Measurements from ENCODE around the gene MNT. TPM values are rescaled to one million over a fixed set of nuclear protein-coding genes. Genes with fewer than 3 reads are reported as not detected.

The MNT gene
- total and polyA plus RNA-seq, 4 donors, result 10.2 to 47.0 (median 14.8) TPM

GRCh38 chr17:2392252-2393173 is 8.3 kb downstream of the MNT start:
- no peak for TF ChIP-seq CTCF (IDR thresholded peaks at IDR 0.05; ENCODE audit: control extremely low read depth, extremely low read depth)
- 0 to 1% methylated on average over 40 to 83 of the region's 83 CpGs for WGBS, 2 donors
- peak; percentile 71 for ATAC-seq (ENCODE audit: insufficient read depth, low FRiP score)
- no peaks in the 10 kb centered on the region for H3K27me3 ChIP-seq (ENCODE audit: control insufficient read depth in 3 of 3, insufficient read depth in 3 of 3, low read length in 2 of 3)
- peak overlapping the region; percentile 52 for H3K4me3 ChIP-seq
- H3K36me3 ChIP-seq (ENCODE audit: control insufficient read depth in 4 of 4, insufficient read depth in 4 of 4, low read length in 4 of 4), result peaks cover 0 to 10% (median 1%) of the 10 kb centered on the region in 4 donors
- peak overlapping the region; percentile 92 to 96 for H3K27ac ChIP-seq (ENCODE audit: low read depth in 1 of 2, low read length in 1 of 2)
- peaks cover 27 to 49% (median 32%) of the 10 kb centered on the region in 5 donors for H3K4me1 ChIP-seq (ENCODE audit: control insufficient read depth in 5 of 5, insufficient read depth in 5 of 5, low read length in 5 of 5)
- peak overlapping the region in 1 of 2 donors; percentile 51 for H3K9ac ChIP-seq (ENCODE audit: insufficient read depth in 1 of 2, low read length in 2 of 2)
- no peaks in the 10 kb centered on the region for H3K9me3 ChIP-seq (ENCODE audit: control insufficient read depth in 4 of 4, insufficient read depth in 3 of 4, low read length in 3 of 4)
- peak; percentile 95 to 97 (median 97) for DNase-seq

GRCh38 chr17:2391597-2392251 is 9.1 kb downstream of the MNT start:
- Histone ChIP-seq H3K9ac (ENCODE audit: insufficient read depth in 1 of 2, low read length in 2 of 2) (peak overlapping the region in 1 of 2 donors; percentile 51), H3K4me3 (peak overlapping the region; percentile 25), H3K36me3 (ENCODE audit: control insufficient read depth in 4 of 4, insufficient read depth in 4 of 4, low read length in 4 of 4) (peaks cover 0 to 18% (median 5%) of the 10 kb centered on the region in 4 donors), H3K27me3 (ENCODE audit: control insufficient read depth in 3 of 3, insufficient read depth in 3 of 3, low read length in 2 of 3) (no peaks in the 10 kb centered on the region), H3K9me3 (ENCODE audit: control insufficient read depth in 4 of 4, insufficient read depth in 3 of 4, low read length in 3 of 4) (no peaks in the 10 kb centered on the region), H3K4me1 (ENCODE audit: control insufficient read depth in 5 of 5, insufficient read depth in 5 of 5, low read length in 5 of 5) (peaks cover 23 to 41% (median 27%) of the 10 kb centered on the region in 5 donors), H3K27ac (ENCODE audit: low read depth in 1 of 2, low read length in 1 of 2) (peak overlapping the region; percentile 79 to 96)
- WGBS, 2 donors, result 48 to 59% methylated on average over 18 of the region's 18 CpGs
- no peak for TF ChIP-seq CTCF (IDR thresholded peaks at IDR 0.05; ENCODE audit: control extremely low read depth, extremely low read depth)
- DNase-seq (no peak), ATAC-seq (ENCODE audit: insufficient read depth, low FRiP score) (no peak)

GRCh38 chr17:2390199-2390836 is 10.5 kb downstream of the MNT start:
- no peak for TF ChIP-seq CTCF (IDR thresholded peaks at IDR 0.05; ENCODE audit: control extremely low read depth, extremely low read depth)
- Histone ChIP-seq H3K27ac (ENCODE audit: low read depth in 1 of 2, low read length in 1 of 2) (peak overlapping the region in 1 of 2 donors; percentile 59), H3K9me3 (ENCODE audit: control insufficient read depth in 4 of 4, insufficient read depth in 3 of 4, low read length in 3 of 4) (no peaks in the 10 kb centered on the region), H3K4me3 (no peak overlapping the region), H3K36me3 (ENCODE audit: control insufficient read depth in 4 of 4, insufficient read depth in 4 of 4, low read length in 4 of 4) (peaks cover 0 to 31% (median 11%) of the 10 kb centered on the region in 4 donors), H3K4me1 (ENCODE audit: control insufficient read depth in 5 of 5, insufficient read depth in 5 of 5, low read length in 5 of 5) (peaks cover 14 to 27% (median 18%) of the 10 kb centered on the region in 5 donors), H3K27me3 (ENCODE audit: control insufficient read depth in 3 of 3, insufficient read depth in 3 of 3, low read length in 2 of 3) (no peaks in the 10 kb centered on the region), H3K9ac (ENCODE audit: insufficient read depth in 1 of 2, low read length in 2 of 2) (no peak overlapping the region)
- no peak for DNase-seq
- WGBS, 2 donors, result 82 to 87% methylated on average over 12 of the region's 12 CpGs
- no peak for ATAC-seq (ENCODE audit: insufficient read depth, low FRiP score)

Measured in lung (tissue), 12 donors.